IPS-NIHi7 (cell line): ENCODE results near the gene C19orf53.
"Not testable (repeated sequence)": the region's sequence is repeated elsewhere in the genome, so short reads cannot be mapped to it uniquely, and the experiment has no call there.

ENCODE experiments used
- DNase-seq: peaks from one replicate; pipeline ENCODE4 v3.0.0; 2012; ENCODE audit warnings: mixed read lengths; ENCODE audit errors: extremely low spot score

Gene C19orf53

DNA sequence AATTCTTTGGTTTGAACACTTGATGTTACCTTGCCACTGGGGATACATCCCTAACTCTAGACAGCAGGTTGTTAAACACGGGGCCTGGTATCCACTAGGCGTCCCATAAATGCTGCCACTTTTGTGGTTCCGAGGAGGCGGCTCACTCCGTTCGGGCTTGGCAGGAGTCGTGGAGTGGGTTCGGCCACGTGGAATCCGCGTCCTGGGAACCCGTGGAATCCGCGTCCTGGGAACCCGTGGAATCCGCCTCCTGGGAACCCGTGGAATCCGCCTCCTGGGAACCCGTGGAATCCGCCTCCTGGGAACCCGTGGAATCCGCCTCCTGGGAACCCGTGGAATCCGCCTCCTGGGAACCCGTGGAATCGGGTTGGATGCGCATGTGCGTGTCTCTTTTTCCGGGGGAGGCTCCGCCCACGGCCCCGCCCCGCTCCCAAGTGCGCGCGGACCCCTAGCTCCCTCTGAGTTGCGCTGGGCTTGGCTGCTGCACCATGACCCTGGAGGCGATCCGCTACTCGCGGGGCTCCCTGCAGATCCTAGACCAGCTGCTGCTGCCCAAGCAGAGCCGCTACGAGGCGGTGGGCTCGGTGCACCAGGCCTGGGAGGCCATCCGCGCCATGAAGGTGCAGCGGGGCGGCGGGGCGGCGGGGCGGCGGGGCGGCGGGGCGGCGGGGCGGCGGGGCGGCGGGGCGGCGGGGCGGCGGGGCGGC lies 10.0 kb upstream of the C19orf53 start, which contains the start of gene MRI1:
Gene MRI1 (plus strand): TSS at position 422 of the 707 bp plus-strand sequence. CDS start 67 bp downstream, at position 489.
- peak; percentile 78 for DNase-seq

DNA sequence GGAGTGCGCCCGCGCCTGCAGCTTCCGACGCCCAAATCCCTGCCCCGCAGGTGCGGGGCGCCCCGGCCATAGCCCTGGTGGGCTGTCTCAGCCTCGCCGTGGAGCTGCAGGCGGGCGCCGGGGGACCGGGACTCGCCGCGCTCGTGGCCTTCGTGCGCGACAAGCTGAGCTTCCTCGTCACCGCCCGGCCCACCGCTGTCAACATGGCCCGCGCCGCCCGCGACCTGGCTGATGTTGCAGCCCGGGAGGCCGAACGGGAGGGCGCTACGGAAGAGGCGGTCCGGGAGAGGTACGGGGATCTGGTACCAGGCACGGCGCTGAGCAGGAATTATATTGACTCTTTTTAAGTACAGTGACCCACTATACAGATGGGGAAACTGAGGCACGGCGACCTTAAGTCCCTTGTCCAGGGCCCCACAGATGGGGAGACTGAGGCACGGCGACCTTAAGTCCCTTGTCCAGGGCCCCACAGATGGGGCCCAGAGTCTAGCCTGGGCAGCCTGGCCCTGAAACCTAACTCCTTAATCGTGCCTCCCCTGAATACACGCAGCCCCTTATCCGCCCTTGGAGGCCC lies 9.3 kb upstream of the C19orf53 start:
- DNase-seq, result peak; percentile 27

DNA sequence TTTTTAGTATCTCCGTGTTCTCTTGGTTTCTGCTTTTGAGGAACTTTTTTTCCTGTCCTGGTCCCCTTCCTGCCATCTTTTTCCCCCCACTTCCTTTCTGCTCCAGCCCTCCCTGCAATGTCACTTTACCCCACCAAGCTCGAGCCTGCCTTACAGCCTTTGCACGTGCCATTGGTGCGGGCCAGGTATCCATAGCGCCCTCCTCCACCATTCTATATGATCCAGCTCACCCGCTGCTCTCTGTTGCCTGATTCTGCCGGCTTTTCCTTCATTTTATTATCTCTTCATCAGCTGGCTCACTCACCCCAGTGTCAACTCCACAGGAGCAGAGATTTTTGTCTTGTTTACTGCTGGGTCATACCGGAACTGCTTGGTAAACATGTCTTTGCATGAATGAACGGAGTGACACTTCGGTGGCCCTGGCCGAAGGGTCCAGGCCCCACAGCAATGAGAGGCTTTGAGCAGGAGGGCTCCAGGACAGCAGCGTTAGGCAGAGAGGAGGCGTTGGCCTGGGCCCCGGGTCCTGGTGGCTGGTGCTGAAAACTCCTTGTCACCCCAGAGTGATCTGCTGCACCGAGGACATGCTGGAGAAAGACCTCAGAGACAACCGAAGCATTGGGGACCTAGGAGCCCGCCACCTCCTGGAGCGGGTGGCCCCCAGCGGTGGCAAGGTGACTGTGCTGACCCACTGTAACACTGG lies 8.7 kb upstream of the C19orf53 start:
- peak; percentile 39 for DNase-seq

GRCh38 chr19:13766095-13766481 lies 8.2 kb upstream of the C19orf53 start:
- DNase-seq, result no peak

DNA sequence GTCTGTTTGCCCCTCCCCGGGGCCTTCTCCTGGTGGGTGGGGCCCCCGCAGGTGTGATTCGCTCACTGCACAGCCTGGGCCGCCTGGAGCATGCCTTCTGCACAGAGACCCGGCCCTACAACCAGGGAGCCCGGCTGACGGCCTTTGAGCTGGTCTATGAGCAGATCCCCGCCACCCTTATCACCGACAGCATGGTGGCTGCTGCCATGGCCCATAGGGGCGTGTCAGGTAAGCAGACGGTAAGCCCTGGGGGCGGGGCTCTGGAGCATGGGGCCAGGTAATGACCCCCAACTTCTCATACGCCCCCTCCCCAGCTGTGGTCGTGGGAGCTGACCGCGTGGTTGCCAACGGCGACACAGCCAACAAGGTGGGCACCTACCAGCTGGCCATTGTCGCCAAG lies 5.7 kb upstream of the C19orf53 start:
- no peak for DNase-seq

GRCh38 chr19:13770013-13770635 lies 4.1 kb upstream of the C19orf53 start:
- no peak for DNase-seq

GRCh38 chr19:13778398-13778797 lies 4.1 kb downstream of the C19orf53 start:
- DNase-seq, result no peak

GRCh38 chr19:13778847-13779246 lies 4.6 kb downstream of the C19orf53 start:
- DNase-seq, result no peak

DNA sequence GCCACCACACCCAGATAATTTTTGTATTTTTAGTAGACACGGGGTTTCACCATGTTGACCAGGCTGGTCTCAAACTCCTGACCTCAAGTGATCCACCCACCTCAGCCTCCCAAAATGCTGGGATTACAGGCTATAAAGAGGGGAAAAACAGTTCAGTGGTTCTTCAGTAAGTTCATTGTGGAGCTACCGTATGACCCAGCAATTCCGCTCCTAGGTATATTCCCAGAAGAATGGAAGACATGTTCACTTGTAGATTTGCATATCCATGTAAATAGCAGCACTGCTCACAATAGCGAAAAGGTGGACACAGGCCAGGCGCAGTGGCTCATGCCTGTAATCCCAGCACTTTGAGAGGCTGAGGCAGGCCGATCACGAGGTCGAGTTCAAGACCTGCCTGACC lies 5.5 kb downstream of the C19orf53 start:
- not testable (repeated sequence) for DNase-seq

DNA sequence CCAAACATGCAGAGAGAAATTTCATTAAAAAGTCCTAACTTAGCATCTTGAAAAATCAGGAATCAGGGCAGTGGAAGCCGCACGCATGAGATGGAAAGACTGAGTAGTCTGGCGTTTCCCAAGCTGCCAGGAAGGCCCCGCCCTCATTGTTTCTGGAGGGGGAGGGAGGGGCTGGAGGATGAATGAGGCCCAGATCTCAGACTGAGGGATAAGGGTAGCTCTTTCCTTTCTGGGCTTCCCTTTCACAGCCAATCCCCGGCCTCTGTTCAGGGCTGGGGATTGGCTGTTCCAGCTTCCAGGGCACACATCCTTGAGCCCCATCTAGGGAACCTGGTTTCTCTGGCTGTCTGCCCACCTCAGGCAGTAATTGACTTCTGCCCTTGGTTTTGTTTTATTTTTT lies 7.3 kb downstream of the C19orf53 start:
- DNase-seq, result peak; percentile 86

- DNase-seq, result no peak
Observed at GRCh38 chr19:13782537-13782936, 8.3 kb downstream of the C19orf53 start.

DNA sequence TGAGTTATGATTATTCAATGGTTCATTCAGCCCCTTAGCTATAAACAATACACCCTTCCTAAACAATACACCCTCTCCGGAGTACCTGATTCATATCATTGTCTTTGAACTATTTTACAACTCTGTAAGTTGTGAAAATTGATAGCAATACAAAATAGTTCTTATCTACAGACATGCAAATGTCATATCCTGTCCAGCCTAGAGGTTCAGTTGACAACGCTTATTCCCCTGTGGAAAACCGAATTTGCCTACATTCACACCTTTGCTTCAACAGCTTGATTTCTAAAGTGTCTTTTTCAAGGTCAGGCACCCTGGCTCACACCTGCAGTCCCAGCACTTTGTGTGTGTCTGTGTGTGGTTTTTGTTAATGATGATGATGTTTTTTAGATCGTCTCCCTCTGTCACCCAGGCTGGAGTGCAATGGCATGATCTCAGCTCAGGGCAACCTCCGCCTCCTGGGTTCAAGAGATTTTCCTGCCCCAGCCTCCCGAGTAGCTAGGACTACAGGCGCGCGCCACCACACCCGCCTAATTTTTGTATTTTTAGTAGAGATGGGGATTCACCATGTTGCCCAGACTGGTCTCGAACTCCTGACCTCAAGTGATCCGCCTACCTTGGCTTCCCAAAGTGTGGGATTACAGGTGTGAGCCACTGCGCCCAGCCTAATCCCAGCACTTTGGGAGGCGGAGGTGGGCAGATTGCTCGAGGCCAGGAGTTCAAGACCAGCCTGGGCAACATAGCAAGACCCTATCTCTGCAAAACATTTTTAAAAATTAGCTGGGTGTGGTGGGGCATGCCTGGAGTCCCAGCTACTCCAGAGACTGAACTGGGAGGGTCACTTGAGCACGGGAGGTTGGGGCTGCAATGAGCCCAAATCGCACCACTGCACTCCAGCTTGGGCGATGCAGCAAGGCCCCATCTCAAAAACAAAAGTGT lies 9.6 kb downstream of the C19orf53 start:
- no peak for DNase-seq

DNA sequence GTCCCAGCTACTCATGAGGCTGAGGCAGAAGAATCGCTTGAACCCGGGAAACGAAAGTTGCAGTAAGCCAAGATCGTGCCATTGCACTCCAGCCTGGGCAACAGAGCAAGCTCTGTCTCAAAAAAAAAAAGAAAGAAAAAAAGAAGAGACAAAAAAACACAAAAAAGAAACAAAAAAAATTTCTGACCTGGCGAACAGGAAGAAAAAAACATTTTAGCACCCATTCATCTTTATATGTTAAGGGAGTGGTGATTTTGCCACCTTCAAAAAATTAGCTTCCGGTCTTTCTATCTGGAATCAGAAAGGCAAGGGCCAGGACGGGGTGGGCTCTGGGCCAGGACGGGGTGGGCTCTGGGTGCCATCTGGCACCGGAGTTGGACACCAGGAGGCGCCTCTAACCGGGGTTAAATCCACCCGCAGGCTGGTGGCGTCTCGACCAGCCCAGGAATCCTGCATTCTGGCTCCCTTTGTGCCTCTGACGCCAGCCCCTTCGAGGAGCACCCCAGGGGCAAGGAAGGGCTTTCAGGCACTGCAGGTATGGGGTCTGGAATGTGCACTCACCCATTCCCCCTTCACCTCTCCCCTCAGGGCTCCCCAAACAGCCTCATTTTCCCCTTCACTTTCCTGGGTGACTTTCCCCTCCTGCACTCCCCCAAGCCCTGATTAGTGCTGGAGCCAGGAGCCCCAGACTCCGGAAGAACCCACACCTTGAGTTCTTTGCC lies 10.6 kb downstream of the C19orf53 start:
- DNase-seq, result peak; percentile 80

DNA sequence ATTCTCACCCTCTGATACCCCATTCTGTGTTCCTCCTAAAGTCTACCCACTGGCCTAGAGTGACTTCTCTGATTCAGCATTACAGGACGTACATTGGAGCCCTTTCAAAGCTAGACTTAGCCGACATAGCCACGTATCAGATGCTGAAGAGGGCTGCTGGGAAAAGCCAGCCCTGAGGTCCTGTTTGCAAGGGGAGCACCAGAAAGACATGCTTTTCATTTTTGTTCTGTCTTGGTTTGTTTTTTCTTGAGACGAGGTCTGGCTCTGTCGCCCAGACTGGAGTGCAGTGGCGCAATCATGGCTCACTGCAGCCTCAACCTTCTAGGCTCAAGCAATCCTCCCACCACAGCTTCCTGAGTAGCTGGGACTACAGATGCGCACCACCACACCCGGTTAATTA lies 14.7 kb downstream of the C19orf53 start:
- DNase-seq, result no peak

DNA sequence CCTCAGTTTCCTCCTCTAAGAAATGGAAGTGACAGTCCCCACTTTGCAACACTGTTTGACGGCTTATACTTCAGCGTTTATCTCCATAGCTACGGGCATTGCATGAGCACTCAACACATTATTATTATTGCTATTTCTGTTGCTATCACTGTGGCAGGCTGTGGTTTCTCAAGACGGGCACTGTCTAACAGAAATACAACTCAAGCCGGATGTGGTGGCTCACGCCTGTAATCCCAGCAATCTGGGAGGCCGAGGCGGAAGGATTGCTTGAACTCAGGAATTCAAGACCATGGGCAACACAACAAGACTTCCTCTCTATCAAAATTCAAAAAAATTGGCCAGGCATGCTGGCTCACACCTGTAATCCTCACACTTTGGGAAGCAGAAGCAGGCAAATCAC lies 16.1 kb downstream of the C19orf53 start:
- no peak for DNase-seq

GRCh38 chr19:13793317-13793716 lies 19.1 kb downstream of the C19orf53 start:
- not testable (repeated sequence) for DNase-seq

DNA sequence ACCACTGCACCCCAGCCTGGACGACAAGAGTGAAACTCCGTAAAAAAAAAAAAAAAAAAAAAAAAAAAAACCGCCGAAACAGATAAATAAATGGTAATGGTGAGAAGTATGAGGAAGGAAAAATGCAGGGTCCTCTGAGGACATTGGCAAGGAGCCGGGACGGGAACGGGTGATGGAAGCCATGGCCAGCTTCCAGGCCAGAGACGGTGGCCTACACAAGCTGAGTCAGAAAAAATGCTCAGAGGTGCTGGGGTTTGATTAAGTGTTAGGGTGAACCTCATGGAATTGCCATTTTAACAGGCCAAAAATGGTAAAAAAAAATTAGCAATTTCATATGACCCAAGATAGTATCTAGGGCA lies 20.1 kb downstream of the C19orf53 start:
- no peak for DNase-seq

DNA sequence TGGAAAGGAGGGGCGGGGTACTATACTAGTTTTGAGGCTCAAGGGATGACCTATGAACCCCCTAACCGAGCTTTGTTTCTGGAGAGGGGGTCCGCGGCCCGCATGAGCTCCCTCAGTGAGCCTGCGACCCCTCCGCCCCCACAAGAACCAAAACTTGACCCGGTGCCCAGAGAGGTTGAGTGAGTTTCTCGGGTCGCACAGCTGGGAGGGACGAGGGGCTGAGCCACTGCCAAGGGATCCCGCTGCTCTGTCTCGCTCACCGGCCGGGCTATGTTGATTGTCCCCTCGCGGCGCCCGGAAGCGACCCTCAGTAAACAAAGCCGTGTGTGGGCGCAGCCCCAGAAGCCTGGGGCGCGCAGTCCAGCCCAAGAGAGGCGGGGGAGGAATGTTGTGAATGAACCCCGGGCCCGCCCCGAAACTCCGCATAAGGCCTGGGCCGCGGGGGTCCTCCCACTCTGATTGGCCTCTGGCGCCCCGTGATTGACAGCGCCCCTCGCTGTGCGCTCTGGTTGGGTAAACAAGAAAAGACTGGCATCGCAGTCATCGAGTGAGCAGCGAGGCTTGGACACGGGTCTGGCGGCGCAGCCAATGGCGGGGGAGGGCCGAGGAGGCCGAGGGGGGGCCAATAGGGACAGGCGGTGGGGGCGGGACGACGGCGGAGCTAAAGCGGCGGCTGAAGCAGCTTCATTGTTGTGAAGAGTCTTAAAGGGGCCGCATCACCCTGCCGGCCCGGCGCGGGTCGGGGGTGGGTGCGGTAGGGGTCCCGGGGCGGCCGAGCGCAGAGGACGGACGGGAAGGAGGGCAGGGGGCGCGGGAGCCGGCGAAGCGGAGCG lies 20.7 kb downstream of the C19orf53 start, which contains the start of gene ZSWIM4:
Gene ZSWIM4 (plus strand): TSS at position 687 of the 833 bp plus-strand sequence. CDS start 206 bp downstream, outside the sequence.
- DNase-seq, result peak; percentile 97

DNA sequence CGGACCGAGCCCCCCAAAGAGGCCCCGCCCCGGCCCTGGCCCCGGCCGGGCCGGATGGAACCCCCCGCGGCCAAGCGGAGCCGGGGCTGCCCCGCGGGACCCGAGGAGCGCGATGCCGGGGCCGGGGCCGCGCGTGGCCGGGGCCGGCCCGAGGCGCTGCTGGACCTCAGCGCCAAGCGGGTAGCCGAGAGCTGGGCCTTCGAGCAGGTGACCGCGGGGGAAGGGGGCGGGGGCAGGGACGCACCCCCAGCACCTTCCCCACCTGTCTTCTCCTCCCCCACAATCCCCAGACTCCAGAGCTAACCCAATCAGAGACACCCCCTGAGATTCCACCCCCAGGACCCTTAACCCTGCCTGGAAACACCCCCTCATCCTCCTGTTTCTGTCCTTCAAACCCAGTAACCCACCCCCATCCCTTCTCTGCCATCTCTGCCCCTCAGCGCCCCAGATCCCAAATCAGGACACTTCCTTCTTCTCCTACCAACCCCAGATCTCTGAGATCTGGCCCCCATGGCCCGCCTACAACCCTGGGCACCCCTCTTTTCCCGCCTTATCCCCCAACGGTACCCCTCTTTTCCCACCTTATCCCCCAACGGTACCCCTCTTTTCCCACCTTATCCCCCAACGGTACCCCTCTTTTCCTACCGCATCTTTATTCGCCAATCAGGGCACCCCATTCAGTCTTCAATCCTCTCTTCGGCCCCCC lies 21.5 kb downstream of the C19orf53 start:
- peak; percentile 51 for DNase-seq
